ENCODE measurements around the gene METTL16.

DNA sequence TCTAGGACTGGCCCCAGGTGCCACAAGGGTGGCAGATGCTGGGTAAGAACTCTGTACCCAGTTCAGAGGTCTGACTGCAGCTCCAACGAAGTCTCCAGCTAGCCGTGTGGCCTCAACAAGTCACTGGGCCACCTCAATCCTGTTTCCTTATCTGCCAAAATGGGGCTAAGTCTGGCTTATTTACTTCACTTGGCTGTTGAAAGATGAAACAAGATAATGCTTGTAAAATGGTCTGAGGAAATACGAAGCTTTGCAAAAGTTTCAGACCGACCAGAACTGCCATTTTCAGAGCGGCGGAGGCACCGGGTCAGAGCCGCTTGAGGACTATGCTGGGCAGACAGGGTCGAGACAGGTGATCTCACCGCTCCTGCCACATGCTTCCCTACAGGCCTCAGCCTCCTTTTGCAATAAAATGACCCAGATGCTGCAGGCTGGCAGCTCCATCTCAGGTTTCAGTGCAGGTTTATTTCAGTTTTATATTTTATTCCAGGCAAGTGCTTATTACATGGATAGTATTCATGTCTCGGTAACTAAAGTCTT lies 128.0 kb downstream of the METTL16 start:
- TF ChIP-seq, protein P1, sequence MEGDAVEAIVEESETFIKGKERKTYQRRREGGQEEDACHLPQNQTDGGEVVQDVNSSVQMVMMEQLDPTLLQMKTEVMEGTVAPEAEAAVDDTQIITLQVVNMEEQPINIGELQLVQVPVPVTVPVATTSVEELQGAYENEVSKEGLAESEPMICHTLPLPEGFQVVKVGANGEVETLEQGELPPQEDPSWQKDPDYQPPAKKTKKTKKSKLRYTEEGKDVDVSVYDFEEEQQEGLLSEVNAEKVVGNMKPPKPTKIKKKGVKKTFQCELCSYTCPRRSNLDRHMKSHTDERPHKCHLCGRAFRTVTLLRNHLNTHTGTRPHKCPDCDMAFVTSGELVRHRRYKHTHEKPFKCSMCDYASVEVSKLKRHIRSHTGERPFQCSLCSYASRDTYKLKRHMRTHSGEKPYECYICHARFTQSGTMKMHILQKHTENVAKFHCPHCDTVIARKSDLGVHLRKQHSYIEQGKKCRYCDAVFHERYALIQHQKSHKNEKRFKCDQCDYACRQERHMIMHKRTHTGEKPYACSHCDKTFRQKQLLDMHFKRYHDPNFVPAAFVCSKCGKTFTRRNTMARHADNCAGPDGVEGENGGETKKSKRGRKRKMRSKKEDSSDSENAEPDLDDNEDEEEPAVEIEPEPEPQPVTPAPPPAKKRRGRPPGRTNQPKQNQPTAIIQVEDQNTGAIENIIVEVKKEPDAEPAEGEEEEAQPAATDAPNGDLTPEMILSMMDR (IDR thresholded peaks at IDR 0.05), result no peak
- TF ChIP-seq CREB1 (CRISPR knock-in tag; IDR thresholded peaks at IDR 0.05), result no peak
- TF ChIP-seq, protein P2, sequence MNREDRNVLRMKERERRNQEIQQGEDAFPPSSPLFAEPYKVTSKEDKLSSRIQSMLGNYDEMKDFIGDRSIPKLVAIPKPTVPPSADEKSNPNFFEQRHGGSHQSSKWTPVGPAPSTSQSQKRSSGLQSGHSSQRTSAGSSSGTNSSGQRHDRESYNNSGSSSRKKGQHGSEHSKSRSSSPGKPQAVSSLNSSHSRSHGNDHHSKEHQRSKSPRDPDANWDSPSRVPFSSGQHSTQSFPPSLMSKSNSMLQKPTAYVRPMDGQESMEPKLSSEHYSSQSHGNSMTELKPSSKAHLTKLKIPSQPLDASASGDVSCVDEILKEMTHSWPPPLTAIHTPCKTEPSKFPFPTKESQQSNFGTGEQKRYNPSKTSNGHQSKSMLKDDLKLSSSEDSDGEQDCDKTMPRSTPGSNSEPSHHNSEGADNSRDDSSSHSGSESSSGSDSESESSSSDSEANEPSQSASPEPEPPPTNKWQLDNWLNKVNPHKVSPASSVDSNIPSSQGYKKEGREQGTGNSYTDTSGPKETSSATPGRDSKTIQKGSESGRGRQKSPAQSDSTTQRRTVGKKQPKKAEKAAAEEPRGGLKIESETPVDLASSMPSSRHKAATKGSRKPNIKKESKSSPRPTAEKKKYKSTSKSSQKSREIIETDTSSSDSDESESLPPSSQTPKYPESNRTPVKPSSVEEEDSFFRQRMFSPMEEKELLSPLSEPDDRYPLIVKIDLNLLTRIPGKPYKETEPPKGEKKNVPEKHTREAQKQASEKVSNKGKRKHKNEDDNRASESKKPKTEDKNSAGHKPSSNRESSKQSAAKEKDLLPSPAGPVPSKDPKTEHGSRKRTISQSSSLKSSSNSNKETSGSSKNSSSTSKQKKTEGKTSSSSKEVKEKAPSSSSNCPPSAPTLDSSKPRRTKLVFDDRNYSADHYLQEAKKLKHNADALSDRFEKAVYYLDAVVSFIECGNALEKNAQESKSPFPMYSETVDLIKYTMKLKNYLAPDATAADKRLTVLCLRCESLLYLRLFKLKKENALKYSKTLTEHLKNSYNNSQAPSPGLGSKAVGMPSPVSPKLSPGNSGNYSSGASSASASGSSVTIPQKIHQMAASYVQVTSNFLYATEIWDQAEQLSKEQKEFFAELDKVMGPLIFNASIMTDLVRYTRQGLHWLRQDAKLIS (CRISPR knock-in tag; IDR thresholded peaks at IDR 0.05; ENCODE audit: borderline replicate concordance), result no peak
- TF ChIP-seq, protein P3, sequence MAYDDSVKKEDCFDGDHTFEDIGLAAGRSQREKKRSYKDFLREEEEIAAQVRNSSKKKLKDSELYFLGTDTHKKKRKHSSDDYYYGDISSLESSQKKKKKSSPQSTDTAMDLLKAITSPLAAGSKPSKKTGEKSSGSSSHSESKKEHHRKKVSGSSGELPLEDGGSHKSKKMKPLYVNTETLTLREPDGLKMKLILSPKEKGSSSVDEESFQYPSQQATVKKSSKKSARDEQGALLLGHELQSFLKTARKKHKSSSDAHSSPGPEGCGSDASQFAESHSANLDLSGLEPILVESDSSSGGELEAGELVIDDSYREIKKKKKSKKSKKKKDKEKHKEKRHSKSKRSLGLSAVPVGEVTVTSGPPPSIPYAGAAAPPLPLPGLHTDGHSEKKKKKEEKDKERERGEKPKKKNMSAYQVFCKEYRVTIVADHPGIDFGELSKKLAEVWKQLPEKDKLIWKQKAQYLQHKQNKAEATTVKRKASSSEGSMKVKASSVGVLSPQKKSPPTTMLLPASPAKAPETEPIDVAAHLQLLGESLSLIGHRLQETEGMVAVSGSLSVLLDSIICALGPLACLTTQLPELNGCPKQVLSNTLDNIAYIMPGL (CRISPR knock-in tag; IDR thresholded peaks at IDR 0.05), result no peak
